Upper lobe of right lung (tissue), 1 donor: ENCODE data around the gene BMP3. TPM values are rescaled to one million over a fixed set of nuclear protein-coding genes. Genes with fewer than 3 reads are reported as not detected.

Experiments used
- ATAC-seq: fragments of 200-7000 bp; cut with Tn5 transposase; one replicate; pipeline ENCODE4 v1.9.1; 2020; ENCODE audit warnings: mild to moderate bottlenecking, moderate library complexity
- DNase-seq: peaks from one replicate; pipeline ENCODE4 v3.0.0-alpha.2; 2020
- H3K27ac ChIP-seq: fragments of 200-600 bp; one replicate; pipeline ENCODE4 v1.8.0; 2022
- H3K27me3 ChIP-seq: fragments of 200-600 bp; one replicate; pipeline ENCODE4 v1.8.0; 2022; ENCODE audit warnings: mild to moderate bottlenecking
- H3K36me3 ChIP-seq: fragments of 200-600 bp; one replicate; pipeline ENCODE4 v1.8.0; 2022
- H3K4me1 ChIP-seq: fragments of 200-600 bp; one replicate; pipeline ENCODE4 v1.8.0; 2022
- H3K4me3 ChIP-seq: fragments of 200-600 bp; one replicate; pipeline ENCODE4 v1.8.0; 2022; ENCODE audit warnings: mild to moderate bottlenecking
- H3K9me3 ChIP-seq: fragments of 200-600 bp; one replicate; pipeline ENCODE4 v1.8.0; 2022
- intact Hi-C: fragments of 100-400 bp; cut with DNase I; formaldehyde crosslinking; loops from one replicate; pipeline ENCODE4 v1.11.0; 2022
- total RNA-seq: library from RNA; stranded (reverse); fragmentation: NEBNext Ultra II Directional; extraction: Animal tissue kit (Norgen Biotek cat#: 25700); gene quantifications from one replicate; pipeline ENCODE4 v1.2.1, GENCODE V29; 2021
- TF ChIP-seq, protein P1 (sequence below): fragments of 200-600 bp; IDR thresholded peaks from one replicate; pipeline ENCODE4 v1.8.0; 2022; ENCODE audit warnings: antibody characterized with exemption
- donor health status: DM: no; HTN: yes; CAD: no; lungs with severe emphysema.

BMP3 gene
- total RNA-seq, 1 donor from 2014 or later = 15.5 TPM

GRCh38 chr4:81106150-81106549 lies 75.6 kb downstream of the BMP3 start:
- intact Hi-C loops = no loop called here
- TF ChIP-seq, protein P1, sequence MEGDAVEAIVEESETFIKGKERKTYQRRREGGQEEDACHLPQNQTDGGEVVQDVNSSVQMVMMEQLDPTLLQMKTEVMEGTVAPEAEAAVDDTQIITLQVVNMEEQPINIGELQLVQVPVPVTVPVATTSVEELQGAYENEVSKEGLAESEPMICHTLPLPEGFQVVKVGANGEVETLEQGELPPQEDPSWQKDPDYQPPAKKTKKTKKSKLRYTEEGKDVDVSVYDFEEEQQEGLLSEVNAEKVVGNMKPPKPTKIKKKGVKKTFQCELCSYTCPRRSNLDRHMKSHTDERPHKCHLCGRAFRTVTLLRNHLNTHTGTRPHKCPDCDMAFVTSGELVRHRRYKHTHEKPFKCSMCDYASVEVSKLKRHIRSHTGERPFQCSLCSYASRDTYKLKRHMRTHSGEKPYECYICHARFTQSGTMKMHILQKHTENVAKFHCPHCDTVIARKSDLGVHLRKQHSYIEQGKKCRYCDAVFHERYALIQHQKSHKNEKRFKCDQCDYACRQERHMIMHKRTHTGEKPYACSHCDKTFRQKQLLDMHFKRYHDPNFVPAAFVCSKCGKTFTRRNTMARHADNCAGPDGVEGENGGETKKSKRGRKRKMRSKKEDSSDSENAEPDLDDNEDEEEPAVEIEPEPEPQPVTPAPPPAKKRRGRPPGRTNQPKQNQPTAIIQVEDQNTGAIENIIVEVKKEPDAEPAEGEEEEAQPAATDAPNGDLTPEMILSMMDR = no peak
- Histone ChIP-seq H3K4me3 (no peak overlapping the region), H3K9me3 (no peaks in the 10 kb centered on the region), H3K27me3 (no peaks in the 10 kb centered on the region), H3K36me3 (no peaks in the 10 kb centered on the region), H3K27ac (no peak overlapping the region), H3K4me1 (no peaks in the 10 kb centered on the region)
- no peak for DNase-seq
- no peak for ATAC-seq

Other genes starting within 250 kb of the BMP3 start
- gene PRKG2, start 184.5 kb downstream of the BMP3 start, total RNA-seq = 8.1 TPM